DOHH2 (cell line): ENCODE results near the gene PLIN1.

Source experiments
- EZH2phosphoT487 ChIP-seq: fragments of 200-600 bp; sonication (generic); IDR thresholded peaks from 2 replicates; pipeline ENCODE4 v1.6.1; 2017; ENCODE audit warnings: borderline replicate concordance, mild to moderate bottlenecking, antibody characterized with exemption, low read length, moderate library complexity, mixed read lengths
- TF ChIP-seq, protein P1 (sequence below): fragments of 200-600 bp; sonication (generic); IDR thresholded peaks from one replicate; pipeline ENCODE4 v1.5.1; 2014; ENCODE audit warnings: antibody characterized with exemption, mild to moderate bottlenecking, low read depth, low read length; ENCODE audit not compliant: poor library complexity, severe bottlenecking

DNA sequence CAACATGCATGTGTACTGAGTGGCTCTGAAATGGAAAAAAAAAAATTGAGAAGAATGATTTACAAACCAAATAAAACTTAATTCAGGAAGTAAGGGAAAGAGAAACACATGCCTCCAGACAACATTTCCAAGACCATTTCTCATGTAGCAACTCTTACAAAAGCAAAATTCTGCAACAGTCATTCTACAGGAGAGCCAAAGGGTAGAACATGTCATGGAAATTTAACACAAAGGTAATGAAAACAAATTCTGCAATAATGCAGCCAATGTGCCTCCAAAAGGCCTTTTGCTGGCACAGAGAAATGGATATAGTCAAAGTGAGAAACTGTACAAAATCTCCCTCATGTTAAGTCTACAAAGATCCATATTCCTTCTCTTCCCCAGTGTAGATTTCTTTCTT lies 7.4 kb upstream of the PLIN1 start:
- no peak for TF ChIP-seq EZH2phosphoT487
- TF ChIP-seq, protein P1, sequence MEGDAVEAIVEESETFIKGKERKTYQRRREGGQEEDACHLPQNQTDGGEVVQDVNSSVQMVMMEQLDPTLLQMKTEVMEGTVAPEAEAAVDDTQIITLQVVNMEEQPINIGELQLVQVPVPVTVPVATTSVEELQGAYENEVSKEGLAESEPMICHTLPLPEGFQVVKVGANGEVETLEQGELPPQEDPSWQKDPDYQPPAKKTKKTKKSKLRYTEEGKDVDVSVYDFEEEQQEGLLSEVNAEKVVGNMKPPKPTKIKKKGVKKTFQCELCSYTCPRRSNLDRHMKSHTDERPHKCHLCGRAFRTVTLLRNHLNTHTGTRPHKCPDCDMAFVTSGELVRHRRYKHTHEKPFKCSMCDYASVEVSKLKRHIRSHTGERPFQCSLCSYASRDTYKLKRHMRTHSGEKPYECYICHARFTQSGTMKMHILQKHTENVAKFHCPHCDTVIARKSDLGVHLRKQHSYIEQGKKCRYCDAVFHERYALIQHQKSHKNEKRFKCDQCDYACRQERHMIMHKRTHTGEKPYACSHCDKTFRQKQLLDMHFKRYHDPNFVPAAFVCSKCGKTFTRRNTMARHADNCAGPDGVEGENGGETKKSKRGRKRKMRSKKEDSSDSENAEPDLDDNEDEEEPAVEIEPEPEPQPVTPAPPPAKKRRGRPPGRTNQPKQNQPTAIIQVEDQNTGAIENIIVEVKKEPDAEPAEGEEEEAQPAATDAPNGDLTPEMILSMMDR = no peak
